ENCODE measurements around the gene NAP1L1. TPM values are rescaled to one million over a fixed set of nuclear protein-coding genes. Genes with fewer than 3 reads are reported as not detected.

The NAP1L1 gene
- total RNA-seq, 2 experiments from 2014 or later, result 478 to 488 TPM

DNA sequence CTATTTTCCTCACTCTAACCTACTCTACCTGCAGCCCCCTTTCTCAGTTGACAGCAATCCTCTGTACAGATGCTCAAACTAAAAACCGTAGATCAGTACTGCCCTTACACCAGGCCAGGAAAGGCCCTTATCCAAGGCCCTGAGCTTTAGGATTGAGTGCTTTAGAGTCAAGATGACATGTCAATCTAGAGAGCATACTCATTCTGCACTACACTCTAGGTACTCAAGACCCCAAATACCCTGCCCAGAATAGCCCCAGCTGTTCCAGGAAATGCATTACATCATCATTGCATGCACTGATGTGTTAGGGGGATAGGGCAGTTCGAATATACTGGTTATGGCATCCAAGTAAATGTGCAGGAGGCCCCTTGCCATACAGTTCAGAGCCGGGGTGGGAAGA lies 49.4 kb downstream of the NAP1L1 start:
- DNase-seq (no peak), ATAC-seq (no peak)
- no peak overlapping the region for H3K4me3 Mint-ChIP-seq
- H3K9me3 Mint-ChIP-seq (ENCODE audit: insufficient read depth), result no peaks in the 10 kb centered on the region
- H3K27me3 Mint-ChIP-seq (ENCODE audit: low read depth), result peaks cover 11% of the 10 kb centered on the region
- H3K36me3 Mint-ChIP-seq (ENCODE audit: low read depth), result peaks cover 11% of the 10 kb centered on the region
- ChIA-PET POLR2A (interaction anchor here (1.0 kb wide), 1 partner anchor 11 kb away, joined by 3 read pairs; no protein-coding TSS in a partner anchor), CTCF (interaction anchor here (0.8 to 2.5 kb wide), 4 partner anchors 17 to 550 kb away, joined by 4 to 13 read pairs (median 4); no protein-coding TSS in a partner anchor)
- no peak overlapping the region for H3K27ac Mint-ChIP-seq
- peaks cover 38% of the 10 kb centered on the region for H3K4me1 Mint-ChIP-seq (ENCODE audit: low read depth)

DNA sequence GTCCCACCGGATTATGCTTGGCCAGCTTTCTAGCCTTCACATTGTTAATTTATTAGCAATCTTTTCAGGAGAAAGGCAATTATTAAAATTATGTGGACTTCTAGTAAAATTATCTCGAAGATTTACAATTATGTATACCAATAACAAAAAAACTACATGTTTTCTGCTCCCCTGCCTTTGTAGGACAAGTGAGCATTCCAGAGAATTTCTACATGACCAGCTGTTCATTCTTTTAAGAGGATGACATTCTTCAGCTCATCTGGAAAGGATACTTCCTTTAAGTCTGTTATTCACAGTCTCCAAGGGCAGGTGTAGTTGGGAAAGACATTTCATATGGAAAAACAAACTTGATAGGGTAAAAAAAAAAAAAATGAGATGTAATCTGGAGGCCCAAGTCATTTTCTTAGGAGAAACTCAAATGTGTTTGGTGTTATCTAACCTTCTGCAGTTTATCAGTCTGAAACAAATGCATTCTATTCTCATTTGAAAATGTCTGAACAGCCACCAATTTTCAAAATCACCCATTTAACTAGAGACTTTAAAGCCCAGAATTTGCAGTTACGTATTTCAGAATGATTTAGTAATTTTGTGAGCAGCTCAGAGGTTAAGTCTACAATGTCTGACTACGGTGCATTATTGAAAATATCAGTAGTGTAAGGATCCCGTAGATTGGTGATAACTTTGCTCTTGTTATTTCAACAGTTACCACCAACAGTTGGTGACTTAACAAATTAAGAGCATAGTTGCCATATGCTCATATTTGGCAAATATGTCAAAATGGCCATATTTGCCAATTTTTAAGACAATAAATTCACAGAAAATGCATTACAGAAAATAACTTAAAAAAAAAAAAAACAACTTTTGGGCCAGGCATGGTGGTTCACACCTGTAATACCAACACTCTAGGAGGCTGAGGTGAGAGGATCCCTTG lies 51.1 kb downstream of the NAP1L1 start:
- H3K4me1 Mint-ChIP-seq (ENCODE audit: low read depth), result peaks cover 54% of the 10 kb centered on the region
- H3K4me3 Mint-ChIP-seq, result no peak overlapping the region
- no peak for ATAC-seq
- peaks cover 18% of the 10 kb centered on the region for H3K36me3 Mint-ChIP-seq (ENCODE audit: low read depth)
- H3K9me3 Mint-ChIP-seq (ENCODE audit: insufficient read depth), result no peaks in the 10 kb centered on the region
- CTCF ChIA-PET, result interaction anchor here (0.9 to 5.7 kb wide), 10 partner anchors 12 to 687 kb away, joined by 3 to 52 read pairs (median 4); no protein-coding TSS in a partner anchor
- H3K27ac Mint-ChIP-seq, result no peak overlapping the region
- POLR2A ChIA-PET, result interaction anchor here (0.6 to 2.7 kb wide), 5 partner anchors 10 to 552 kb away, joined by 3 to 15 read pairs (median 6); partner anchors contain the start of genes GLIPR1 and KRR1
- DNase-seq, result no peak
- H3K27me3 Mint-ChIP-seq (ENCODE audit: low read depth), result peaks cover 11% of the 10 kb centered on the region

DNA sequence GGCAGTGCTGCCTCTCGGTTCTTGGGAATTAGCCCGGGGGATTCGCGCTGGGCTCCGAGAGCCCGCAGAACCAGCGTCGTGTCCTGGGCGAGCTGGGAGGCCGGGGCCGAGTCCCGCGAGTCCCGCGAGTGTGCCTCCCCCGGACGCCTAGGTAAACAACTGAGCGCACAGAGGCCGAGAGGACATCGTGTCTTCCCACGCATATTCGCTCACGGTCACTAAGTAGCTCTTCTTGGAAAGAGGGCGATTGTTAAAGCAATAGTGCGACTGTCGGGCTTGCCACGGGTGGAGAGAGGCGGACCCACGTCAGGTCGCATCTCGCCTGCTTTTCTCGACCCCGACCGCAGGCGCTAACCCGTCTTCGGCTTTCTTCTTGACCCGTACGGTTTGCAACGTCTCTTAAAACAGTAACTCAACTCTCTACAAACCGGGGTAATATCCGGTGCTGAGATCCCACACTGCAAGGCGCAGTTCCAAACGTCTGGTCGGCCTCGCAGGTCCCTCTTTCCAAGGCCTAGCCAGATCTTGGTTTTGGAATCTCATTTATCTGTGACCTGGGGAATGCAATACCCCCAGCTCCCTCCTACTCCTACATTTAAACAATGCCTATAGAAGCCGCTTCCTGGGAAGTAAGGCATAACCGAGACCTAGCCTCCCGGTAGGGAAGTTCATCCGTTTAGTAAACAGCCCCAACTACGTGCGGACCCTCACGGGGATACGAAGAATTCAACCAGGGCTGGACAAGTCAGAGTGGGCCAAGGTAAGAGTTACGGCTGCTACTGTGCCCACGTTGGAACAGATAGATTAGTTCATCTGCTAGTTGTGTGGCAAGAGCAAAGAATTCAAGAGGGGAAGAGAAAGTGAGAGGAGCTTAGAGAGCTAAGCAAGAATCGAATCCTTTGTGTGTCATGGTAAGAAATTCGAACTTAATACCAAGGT lies 52.2 kb downstream of the NAP1L1 start:
- peaks cover 51% of the 10 kb centered on the region for H3K4me1 Mint-ChIP-seq (ENCODE audit: low read depth)
- H3K36me3 Mint-ChIP-seq (ENCODE audit: low read depth), result peaks cover 18% of the 10 kb centered on the region
- ATAC-seq (peak; percentile 15), DNase-seq (peak; percentile 43)
- H3K27ac Mint-ChIP-seq, result peak overlapping the region; percentile 93
- peak overlapping the region; percentile 90 for H3K4me3 Mint-ChIP-seq
- H3K9me3 Mint-ChIP-seq (ENCODE audit: insufficient read depth), result no peaks in the 10 kb centered on the region
- ChIA-PET CTCF (interaction anchor here (0.6 to 5.7 kb wide), 51 partner anchors 11 to 686 kb away, joined by 3 to 52 read pairs (median 4); partner anchors contain the start of gene KRR1), POLR2A (interaction anchor here (0.5 to 4.1 kb wide), 38 partner anchors 8 to 553 kb away, joined by 3 to 114 read pairs (median 4); partner anchors contain the start of genes GLIPR1, KRR1 and NAP1L1)
- peaks cover 11% of the 10 kb centered on the region for H3K27me3 Mint-ChIP-seq (ENCODE audit: low read depth)

DNA sequence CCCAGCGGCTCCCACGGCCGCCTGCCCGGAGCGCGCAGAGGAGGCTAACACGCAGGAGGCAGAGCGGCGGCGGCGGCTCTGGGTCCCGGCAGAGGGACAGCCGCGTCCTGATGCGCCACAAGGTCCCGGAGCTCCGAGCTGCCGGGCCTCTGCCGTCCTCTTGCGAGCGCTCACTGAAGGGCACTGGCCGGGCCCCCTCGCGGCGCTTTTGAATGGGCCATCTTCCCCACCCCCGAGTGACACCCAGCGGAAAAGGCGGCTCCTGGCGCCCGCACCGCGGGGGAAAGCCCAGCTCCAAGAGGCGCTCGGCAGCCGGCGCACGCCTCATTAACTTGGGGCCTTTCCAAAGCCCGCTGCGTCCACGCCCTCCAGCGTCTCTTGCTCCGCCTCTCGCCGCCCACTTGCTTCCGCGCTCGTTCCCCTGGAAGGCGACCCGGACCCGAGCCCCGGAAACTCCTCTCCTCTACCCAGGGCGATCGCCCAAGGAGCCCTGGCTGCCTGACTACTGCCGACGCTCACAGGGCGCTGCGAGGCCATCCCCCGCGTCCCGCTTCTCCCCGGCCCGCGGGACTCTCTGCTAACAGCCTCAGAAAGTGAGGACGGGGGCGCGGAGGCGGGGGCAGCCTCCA lies 53.0 kb downstream of the NAP1L1 start, which contains the start of gene PHLDA1:
TSS of gene PHLDA1 (minus strand) at position 363 of the 629 bp plus-strand sequence.
- DNase-seq, result peak; percentile 93
- peak; percentile 86 for ATAC-seq
- POLR2A ChIA-PET, result interaction anchor here (0.5 to 4.1 kb wide), 40 partner anchors 10 to 552 kb away, joined by 3 to 114 read pairs (median 4); partner anchors contain the start of genes GLIPR1, KRR1, NAP1L1 and OSBPL8

DNA sequence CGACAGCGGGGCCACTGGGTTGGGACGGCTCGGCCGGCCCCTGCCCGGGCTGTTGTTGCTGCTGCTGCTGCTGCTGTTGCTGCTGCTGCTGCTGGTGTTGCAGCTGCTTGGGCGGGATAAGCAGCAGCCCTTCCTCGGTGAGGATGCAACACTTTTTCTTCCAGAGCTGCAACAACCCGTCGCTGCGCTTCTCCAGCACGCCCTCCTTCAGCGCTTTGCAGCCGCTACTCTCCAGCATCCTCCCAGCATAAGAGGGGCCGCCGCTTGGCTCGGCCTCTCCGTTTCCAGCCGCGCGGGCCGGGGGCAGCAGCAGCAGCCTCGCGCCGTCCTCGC lies 53.4 kb downstream of the NAP1L1 start:
- ChIA-PET POLR2A (interaction anchor here (0.7 to 4.1 kb wide), 35 partner anchors 10 to 552 kb away, joined by 3 to 114 read pairs (median 5); partner anchors contain the start of genes KRR1, NAP1L1 and OSBPL8), CTCF (interaction anchor here (0.8 to 5.7 kb wide), 39 partner anchors 10 to 551 kb away, joined by 3 to 52 read pairs (median 4); partner anchors contain the start of gene KRR1)
- Mint-ChIP-seq H3K36me3 (ENCODE audit: low read depth) (peaks cover 21% of the 10 kb centered on the region), H3K4me1 (ENCODE audit: low read depth) (peaks cover 53% of the 10 kb centered on the region), H3K9me3 (ENCODE audit: insufficient read depth) (no peaks in the 10 kb centered on the region), H3K27me3 (ENCODE audit: low read depth) (peaks cover 11% of the 10 kb centered on the region), H3K4me3 (peak overlapping the region; percentile 90), H3K27ac (peak overlapping the region; percentile 93)
- ATAC-seq (no peak), DNase-seq (no peak)

More for the DNA sequence above, 53.0 kb downstream of the NAP1L1 start, which contains the start of gene PHLDA1:
- peaks cover 50% of the 10 kb centered on the region for H3K4me1 Mint-ChIP-seq (ENCODE audit: low read depth)
- no peaks in the 10 kb centered on the region for H3K9me3 Mint-ChIP-seq (ENCODE audit: insufficient read depth)
- H3K27me3 Mint-ChIP-seq (ENCODE audit: low read depth), result peaks cover 11% of the 10 kb centered on the region
- H3K27ac Mint-ChIP-seq, result peak within 1 kb of the TSS; percentile 93
- H3K36me3 Mint-ChIP-seq (ENCODE audit: low read depth), result peaks cover 20% of the 10 kb centered on the region
- CTCF ChIA-PET, result interaction anchor here (0.6 to 5.7 kb wide), 52 partner anchors 10 to 686 kb away, joined by 3 to 52 read pairs (median 4); partner anchors contain the start of gene KRR1
- H3K4me3 Mint-ChIP-seq, result peak within 1 kb of the TSS; percentile 90

DNA sequence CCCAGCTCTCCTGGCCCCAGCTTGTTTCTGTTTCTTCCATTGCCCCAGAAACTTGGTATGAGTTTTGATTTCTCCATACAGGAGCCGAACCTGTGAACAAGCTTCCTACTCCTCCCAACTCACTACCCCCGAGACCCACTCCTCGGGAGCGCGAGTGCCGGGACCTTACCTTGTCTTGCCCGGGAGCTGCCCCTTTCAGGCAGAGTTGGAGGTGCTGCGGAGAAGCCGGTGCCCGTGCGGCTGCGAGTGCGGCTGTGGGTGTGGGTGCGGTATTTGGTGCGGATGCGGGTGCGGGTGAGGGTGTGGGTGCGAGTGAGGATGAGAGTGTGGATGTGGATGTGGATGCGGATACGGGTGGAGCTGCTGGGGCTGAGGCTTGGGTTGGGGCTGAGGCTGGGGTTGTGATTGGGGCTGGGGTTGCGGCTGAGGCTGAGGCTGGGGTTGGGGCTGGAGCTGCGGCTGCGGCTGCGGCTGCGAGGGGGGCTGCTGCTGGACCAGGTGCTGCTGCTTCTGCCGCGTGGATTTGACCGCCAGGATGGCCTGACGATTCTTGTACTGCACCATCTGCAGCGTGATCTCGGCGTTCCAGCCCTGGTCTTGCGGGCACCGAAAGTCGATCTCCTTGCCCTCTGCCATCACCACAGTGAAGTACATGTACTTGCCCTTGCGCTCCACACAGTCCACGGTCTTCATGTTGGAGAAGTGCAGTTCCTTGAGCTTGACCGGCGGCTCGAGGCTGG lies 54.0 kb downstream of the NAP1L1 start:
- Mint-ChIP-seq H3K4me1 (ENCODE audit: low read depth) (peaks cover 52% of the 10 kb centered on the region), H3K27me3 (ENCODE audit: low read depth) (peaks cover 11% of the 10 kb centered on the region), H3K9me3 (ENCODE audit: insufficient read depth) (no peaks in the 10 kb centered on the region), H3K4me3 (peak overlapping the region; percentile 90), H3K36me3 (ENCODE audit: low read depth) (peaks cover 27% of the 10 kb centered on the region), H3K27ac (peak overlapping the region; percentile 93)
- DNase-seq, result peak; percentile 67
- ChIA-PET CTCF (interaction anchor here (0.8 to 5.7 kb wide), 34 partner anchors 9 to 546 kb away, joined by 3 to 52 read pairs (median 4); partner anchors contain the start of gene KRR1), POLR2A (interaction anchor here (0.6 to 4.1 kb wide), 26 partner anchors 9 to 529 kb away, joined by 3 to 114 read pairs (median 6); partner anchors contain the start of genes KRR1 and OSBPL8)
- peak; percentile 6 for ATAC-seq

DNA sequence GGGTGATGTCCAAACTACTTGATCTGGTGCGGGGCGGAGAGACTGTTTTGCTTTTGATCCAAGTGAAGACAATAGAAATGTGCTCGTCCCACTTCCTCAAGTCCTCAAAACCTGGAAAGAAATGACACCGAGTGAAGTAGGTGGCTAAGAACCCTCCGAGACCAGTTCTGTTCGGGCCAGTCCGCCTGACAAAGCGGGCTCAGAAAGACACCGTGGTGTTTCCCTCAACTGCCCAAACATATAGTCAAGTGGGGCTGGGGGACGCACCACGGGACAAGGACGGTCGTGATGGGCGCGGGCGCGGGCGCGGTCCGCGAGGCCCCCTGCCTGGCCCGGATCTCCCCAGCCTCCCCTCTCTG lies 54.5 kb downstream of the NAP1L1 start:
- Mint-ChIP-seq H3K4me3 (peak overlapping the region; percentile 90), H3K27ac (peak overlapping the region; percentile 93), H3K4me1 (ENCODE audit: low read depth) (peaks cover 47% of the 10 kb centered on the region), H3K27me3 (ENCODE audit: low read depth) (peaks cover 11% of the 10 kb centered on the region), H3K36me3 (ENCODE audit: low read depth) (peaks cover 29% of the 10 kb centered on the region), H3K9me3 (ENCODE audit: insufficient read depth) (no peaks in the 10 kb centered on the region)
- CTCF ChIA-PET, result interaction anchor here (0.8 to 5.7 kb wide), 10 partner anchors 9 to 546 kb away, joined by 3 to 52 read pairs (median 11); no protein-coding TSS in a partner anchor
- POLR2A ChIA-PET, result interaction anchor here (0.6 to 4.1 kb wide), 10 partner anchors 8 to 213 kb away, joined by 3 to 114 read pairs (median 12); no protein-coding TSS in a partner anchor
- DNase-seq (peak; percentile 36), ATAC-seq (no peak)

DNA sequence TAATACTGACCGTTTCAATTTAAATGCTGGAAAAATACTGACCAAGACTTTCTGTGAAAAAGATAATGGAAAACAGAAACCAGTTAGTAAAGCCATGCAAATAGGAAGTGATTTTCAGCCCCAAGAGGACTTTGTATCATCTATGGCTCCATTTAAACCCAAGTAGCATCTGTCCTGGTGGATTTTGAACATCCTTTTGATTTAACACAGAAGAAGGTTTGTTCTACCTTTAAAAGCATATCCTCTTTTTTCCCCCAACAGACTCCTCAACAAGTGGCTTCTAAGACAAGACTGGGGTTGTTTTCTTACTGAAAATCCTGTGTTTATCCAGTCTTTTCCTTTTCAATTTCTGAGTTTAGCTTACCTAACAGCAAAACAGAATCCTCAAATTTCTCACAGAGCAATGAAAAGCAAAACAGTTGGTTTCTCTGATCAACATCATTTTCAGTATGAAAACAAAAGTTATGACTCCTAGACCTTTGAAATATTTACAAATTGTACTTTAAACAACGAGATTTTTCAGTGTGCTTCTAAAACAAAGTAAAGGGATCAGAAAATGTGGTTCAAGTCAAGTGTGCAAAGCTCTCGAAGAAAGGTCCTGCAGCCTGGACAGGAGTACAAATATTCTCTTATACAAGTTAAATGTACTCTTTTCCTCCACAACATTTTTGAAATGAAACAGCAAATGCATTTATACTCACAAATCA lies 55.8 kb downstream of the NAP1L1 start:
- H3K9me3 Mint-ChIP-seq (ENCODE audit: insufficient read depth), result no peaks in the 10 kb centered on the region
- peak overlapping the region; percentile 90 for H3K4me3 Mint-ChIP-seq
- CTCF ChIA-PET, result interaction anchor here (0.6 to 5.7 kb wide), 8 partner anchors 8 to 502 kb away, joined by 3 to 52 read pairs (median 6); no protein-coding TSS in a partner anchor
- H3K27ac Mint-ChIP-seq, result peak overlapping the region; percentile 34
- DNase-seq, result no peak
- POLR2A ChIA-PET, result interaction anchor here (1.0 to 4.1 kb wide), 3 partner anchors 7 to 49 kb away, joined by 4 to 114 read pairs (median 5); no protein-coding TSS in a partner anchor
- peaks cover 11% of the 10 kb centered on the region for H3K27me3 Mint-ChIP-seq (ENCODE audit: low read depth)
- ATAC-seq, result no peak
- H3K4me1 Mint-ChIP-seq (ENCODE audit: low read depth), result peaks cover 49% of the 10 kb centered on the region
- peaks cover 29% of the 10 kb centered on the region for H3K36me3 Mint-ChIP-seq (ENCODE audit: low read depth)

DNA sequence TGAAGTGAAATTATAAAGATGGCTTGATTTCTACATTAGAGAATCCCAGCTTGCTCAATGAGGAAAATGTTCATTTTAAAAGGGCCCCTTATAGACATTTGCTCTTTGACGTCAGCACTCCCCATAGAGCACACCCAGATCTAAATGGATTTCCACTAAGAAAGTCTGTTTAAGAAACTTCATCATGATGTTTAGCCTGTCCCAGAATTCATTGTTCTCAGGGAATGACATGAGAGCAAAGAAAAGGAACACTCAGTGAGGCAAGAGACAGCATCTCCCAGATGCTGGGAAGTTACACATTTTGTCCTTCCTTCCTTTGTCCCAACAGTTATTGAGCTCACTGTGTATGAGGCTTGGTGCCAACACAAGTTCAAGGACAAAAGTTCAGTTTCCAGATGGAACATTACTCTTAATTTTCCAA lies 57.8 kb downstream of the NAP1L1 start:
- ChIA-PET CTCF (interaction anchor here (0.6 to 1.5 kb wide), 2 partner anchors 20 to 52 kb away, joined by 3 read pairs; no protein-coding TSS in a partner anchor), POLR2A (no interaction called here)
- H3K27ac Mint-ChIP-seq, result no peak overlapping the region
- no peaks in the 10 kb centered on the region for H3K9me3 Mint-ChIP-seq (ENCODE audit: insufficient read depth)
- ATAC-seq, result no peak
- peaks cover 40% of the 10 kb centered on the region for H3K4me1 Mint-ChIP-seq (ENCODE audit: low read depth)
- no peak for DNase-seq
- H3K27me3 Mint-ChIP-seq (ENCODE audit: low read depth), result peaks cover 7% of the 10 kb centered on the region
- no peak overlapping the region for H3K4me3 Mint-ChIP-seq
- peaks cover 25% of the 10 kb centered on the region for H3K36me3 Mint-ChIP-seq (ENCODE audit: low read depth)
